GM04503 (cell line): ENCODE measurements around the gene RAI2.

Experiments used
- DNase-seq: peaks from one replicate; pipeline ENCODE4 v3.0.0-alpha.2; 2012; ENCODE audit warnings: low read depth

Gene RAI2

DNA sequence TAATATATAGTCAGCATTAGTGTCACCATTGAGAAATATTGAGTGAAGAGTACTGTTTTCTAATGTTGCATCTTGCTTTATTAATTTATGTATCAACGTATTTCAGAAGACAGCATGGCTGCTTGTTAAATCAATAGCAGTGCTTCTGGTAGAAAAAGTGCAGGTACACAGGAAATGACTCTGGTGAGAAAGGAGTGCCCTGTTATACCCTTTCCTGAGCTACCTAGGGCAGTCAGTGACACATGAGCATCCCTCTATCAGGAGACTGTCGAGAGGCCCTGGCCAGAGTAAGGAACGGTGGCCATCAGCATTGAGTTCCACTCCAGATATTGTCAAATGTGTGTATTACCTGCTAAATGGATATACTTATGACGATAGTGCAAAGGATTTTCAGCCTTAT lies 81.7 kb downstream of the RAI2 start:
- DNase-seq: no peak

DNA sequence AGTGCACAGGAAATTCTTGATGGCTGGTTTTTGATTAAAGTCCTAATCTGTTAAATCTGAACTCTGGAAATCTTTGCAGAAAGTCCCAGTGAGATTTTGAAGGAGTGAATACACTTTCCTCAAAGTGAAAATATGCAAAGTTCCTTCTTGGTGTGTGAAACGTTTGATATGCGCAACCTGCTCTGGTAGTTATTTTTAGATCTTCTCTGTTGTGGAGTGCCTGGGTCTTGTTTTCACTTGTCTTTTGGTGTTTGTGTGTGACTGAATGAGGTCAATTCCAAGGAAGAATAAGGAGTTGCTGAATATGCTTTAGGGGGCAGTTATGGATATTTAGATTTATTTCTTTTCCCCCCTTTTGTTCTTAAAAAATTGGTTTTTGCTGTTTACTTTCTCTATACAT lies 82.1 kb downstream of the RAI2 start:
- no peak for DNase-seq

DNA sequence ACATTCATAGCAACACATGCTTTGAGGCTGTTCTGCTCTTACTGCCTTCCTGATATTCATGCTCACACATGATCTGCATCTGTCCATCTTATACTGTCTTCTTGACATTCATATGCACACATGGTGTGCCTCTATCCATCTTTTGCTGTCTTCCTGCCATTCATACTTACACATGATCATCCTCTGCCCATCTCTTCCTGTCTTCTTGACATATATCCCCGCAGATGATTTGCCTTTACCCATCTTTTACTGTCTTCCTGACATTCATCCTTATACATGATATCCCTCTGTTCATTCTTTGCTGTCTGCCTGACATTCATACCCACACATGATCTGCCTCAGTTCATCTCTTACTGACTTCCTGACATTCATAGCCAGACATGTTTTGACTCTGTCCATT lies 87.0 kb downstream of the RAI2 start:
- no peak for DNase-seq

DNA sequence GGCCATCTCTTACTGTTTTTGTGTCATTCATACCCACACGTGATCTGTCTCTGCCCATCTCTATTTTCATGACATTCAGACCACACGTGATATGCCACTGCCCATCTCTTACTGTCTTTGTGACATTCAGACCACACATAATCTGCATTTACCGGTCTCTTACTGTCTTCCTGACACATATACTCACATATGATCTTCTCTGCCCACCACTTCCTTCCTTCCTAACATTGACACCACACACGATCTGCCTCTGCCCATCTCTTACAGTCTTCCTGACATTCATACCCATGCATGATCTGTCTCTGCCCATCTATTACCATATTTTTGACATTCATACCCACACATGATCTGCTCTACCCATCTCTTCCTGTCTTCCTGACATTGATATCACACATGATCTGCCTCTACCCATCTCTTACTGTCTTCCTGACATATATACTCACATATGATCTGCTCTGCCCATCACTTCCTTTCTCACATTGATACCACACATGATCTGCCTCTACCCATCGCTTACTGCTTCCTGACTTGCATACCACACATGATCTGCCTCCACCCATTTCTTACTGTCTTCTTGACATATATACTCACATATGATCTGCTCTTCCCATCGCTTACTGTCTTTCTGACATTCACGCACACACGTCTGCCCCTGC lies 87.7 kb downstream of the RAI2 start:
- no peak for DNase-seq

DNA sequence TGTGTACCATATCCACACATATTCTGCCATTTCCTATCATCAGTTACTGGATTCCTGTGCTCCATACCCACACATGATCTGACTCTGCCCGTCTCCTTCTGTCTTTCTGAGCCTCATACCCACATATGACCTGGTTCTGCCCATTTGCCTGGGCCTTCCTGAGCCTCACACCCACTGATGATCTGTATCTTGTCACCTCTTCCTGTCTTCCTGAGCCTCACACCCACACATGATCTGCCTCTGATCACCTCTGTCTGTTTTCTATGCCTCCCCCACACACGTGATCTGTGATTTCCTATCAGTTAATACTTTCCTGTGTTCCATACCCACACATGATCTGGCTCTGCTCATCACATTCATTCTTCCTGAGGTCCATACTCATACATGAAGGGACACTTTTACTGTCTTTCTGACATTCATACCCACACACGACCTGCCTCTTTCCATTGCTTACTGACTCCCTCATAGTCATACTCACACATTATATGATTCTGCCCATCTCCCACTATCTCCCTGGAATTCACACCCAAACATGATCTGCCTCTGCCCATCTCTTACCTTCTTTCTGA lies 91.3 kb downstream of the RAI2 start:
- no peak for DNase-seq

DNA sequence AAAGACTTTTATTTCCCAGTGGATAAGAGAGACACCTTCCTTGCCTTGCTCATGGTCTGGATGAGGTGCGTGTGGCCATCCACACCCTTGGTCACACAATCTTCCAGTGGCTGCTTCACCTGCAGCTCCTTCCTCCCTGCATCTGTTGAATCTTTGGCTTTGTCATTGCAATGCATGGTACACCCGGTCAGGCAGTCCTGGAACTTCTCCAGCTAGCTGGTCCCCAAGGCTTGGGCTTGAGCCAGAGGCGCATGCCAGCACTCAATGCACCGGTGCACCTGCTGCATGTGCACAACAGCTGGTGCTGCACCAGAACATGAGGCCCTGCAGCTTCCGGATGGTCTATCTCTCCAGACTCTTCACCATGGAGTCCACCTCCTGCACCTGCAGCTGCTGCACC lies 92.1 kb downstream of the RAI2 start:
- no peak for DNase-seq

DNA sequence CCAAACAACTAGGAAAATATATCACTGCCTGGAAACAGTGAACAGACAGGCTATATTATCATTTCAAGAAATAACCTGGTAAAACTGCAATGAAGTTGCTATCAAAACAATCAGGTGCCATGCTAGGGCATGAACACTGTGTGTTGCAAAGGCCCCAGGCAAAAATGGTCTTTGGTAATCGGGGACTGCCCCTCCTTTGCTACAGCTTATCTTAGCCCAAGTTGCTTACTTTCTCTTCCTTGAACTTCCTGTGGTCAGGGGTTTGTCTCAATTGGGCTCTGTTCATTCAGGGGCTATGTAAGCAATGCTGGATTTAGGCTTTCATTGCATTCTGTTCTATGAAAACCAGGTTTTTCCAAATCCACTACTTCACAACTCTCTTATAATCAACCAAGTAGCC lies 93.4 kb downstream of the RAI2 start:
- DNase-seq: no peak

DNA sequence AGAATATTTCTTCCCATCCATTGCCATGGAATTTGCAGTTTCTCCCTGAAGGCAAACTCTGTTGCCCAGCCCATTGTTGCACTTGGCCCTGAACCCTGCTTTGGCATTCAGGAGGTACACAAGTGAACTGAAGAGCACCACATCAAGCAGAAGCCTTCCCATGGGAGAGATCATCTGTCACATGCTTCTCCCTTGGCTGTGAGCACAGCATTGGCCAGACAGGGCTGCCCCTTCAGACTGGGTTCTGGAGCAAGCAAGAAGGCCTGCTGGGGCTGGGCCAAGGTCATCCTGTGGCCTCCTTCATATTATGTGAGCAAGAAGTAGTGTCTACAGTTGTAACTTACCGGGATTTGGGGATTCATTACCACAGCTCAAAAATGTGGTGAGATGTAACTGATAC lies 101.1 kb downstream of the RAI2 start:
- no peak for DNase-seq

DNA sequence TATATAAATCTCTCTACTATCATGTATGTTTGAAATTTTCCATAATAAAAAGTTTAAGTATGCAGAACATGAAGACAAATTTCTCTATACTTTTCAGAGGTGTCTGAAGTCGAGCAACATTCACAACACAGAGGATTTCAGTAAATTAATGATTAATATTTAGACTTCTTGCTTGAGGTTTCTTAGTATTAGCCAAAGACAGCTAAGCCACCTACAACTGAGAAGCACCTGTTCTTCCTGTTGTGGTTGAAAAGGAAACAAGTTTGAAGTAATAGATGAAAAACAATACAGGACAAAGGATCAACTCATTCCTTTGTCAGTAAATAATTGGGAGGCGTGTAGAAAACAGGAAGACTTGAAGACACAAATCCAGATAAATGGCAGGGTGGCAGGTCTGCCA lies 102.7 kb downstream of the RAI2 start:
- no peak for DNase-seq

DNA sequence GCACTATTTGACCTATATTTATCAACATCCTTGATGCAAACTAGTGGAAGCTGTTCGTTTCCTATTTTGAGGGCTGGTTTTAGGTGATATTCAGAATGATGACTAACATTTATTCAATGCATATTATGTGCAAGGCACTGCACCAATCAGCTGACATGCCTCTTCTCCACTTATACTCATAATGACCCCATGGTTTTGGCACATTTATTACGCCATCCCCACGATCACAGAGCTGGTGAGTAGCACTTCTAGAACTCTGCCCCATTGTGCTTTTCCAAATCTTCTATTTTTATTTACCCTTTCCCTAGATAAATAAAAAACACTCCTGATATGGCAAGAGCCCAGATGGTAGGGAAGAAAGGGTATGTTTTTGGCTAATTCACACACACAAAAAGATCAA lies 110.7 kb downstream of the RAI2 start:
- DNase-seq: no peak
